GM13977 (cell line): Measurements from ENCODE around the gene RSAD2.

Source experiments
- DNase-seq: peaks from one replicate; pipeline ENCODE4 v3.0.0; 2012; ENCODE audit warnings: low spot score
- in situ Hi-C: fragments of 300-500 bp; cut with MboI; formaldehyde crosslinking; loops from one replicate; pipeline ENCODE4 v1.12.0; 2022; ENCODE audit warnings: low sequenced_read_pairs, low pct_unique_long_range_greater_than_20kb, mixed read lengths, inconsistent platforms; ENCODE audit not compliant: unreplicated experiment
- TF ChIP-seq, protein P1 (sequence below): IDR thresholded peaks from 2 replicates; pipeline ENCODE4 v1.5.1; 2012; ENCODE audit warnings: mild to moderate bottlenecking, control low read depth; ENCODE audit not compliant: insufficient read depth; ENCODE audit errors: extremely low read depth, missing control alignments

RSAD2 gene

DNA sequence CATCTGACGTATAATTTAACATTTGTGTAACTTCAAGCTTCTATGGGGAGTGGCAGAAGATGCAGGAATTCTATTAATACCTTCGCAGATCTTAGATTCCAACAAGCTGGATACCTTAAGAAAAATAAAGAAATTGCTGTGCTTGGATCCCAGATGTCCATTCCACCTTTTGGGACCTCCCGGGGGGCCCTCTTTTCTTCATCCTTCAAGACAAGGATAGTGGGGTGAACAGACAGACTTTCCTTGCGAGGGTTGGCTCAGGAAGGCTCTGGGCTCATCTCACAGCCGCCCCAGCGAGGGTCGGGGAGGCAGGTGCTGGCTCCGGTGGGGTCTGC, 39.1 kb downstream of the RSAD2 start:
- DNase-seq, result no peak
- TF ChIP-seq, protein P1, sequence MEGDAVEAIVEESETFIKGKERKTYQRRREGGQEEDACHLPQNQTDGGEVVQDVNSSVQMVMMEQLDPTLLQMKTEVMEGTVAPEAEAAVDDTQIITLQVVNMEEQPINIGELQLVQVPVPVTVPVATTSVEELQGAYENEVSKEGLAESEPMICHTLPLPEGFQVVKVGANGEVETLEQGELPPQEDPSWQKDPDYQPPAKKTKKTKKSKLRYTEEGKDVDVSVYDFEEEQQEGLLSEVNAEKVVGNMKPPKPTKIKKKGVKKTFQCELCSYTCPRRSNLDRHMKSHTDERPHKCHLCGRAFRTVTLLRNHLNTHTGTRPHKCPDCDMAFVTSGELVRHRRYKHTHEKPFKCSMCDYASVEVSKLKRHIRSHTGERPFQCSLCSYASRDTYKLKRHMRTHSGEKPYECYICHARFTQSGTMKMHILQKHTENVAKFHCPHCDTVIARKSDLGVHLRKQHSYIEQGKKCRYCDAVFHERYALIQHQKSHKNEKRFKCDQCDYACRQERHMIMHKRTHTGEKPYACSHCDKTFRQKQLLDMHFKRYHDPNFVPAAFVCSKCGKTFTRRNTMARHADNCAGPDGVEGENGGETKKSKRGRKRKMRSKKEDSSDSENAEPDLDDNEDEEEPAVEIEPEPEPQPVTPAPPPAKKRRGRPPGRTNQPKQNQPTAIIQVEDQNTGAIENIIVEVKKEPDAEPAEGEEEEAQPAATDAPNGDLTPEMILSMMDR, result peak; percentile 16
- in situ Hi-C loops, result no loop called here

GRCh38 chr2:6917071-6917760, 39.6 kb downstream of the RSAD2 start, which contains the start of gene RNF144A:
TSS of gene RNF144A (plus strand) at chr2:6917412. CDS start at chr2:6996927, 79,515 bp downstream.
- DNase-seq, result peak; percentile 95
- in situ Hi-C loops, result no loop called here
- TF ChIP-seq, protein P1, result peak; percentile 74

GRCh38 chr2:6917761-6918421, 40.3 kb downstream of the RSAD2 start:
- no peak for DNase-seq
- TF ChIP-seq, protein P1, result no peak
- in situ Hi-C loops, result no loop called here

GRCh38 chr2:6919901-6920742, 42.5 kb downstream of the RSAD2 start:
- TF ChIP-seq, protein P1, result no peak
- in situ Hi-C loops, result no loop called here
- DNase-seq, result no peak

DNA sequence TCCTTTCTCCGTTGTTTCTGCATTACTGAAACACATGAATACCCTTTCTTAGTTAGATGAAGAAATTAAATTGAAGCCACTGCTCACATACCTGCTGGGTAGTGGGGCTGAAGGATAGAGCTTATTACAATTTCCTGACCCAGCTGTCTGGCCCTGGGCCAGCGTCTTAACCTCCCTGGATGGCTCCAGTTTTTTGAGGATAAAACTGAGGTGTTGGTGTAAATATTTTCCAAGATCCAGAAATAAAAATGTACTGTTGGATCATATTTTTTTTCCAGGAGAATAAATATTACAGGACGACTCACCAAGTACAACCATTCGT, 43.1 kb downstream of the RSAD2 start:
- TF ChIP-seq, protein P1, result no peak

GRCh38 chr2:6921321-6921922, 43.8 kb downstream of the RSAD2 start:
- TF ChIP-seq, protein P1, result no peak
- DNase-seq, result no peak
- in situ Hi-C loops, result no loop called here

More for the DNA sequence above, 43.1 kb downstream of the RSAD2 start:
- no peak for DNase-seq
- in situ Hi-C loops, result no loop called here
